ENCODE data around the gene KLHDC7A. TPM values are rescaled to one million over a fixed set of nuclear protein-coding genes. Genes with fewer than 3 reads are reported as not detected.

Gene KLHDC7A
- total RNA-seq, 4 donors from 2014 or later = 0.32 to 0.68 TPM; not detected in 2

- WGBS, 2 donors (ENCODE audit: low coverage in 1 of 2) = 29 to 47% methylated on average over 4 to 6 of the region's 6 CpGs
- H3K27me3 ChIP-seq = no peaks in the 10 kb centered on the region
- H3K36me3 ChIP-seq = no peaks in the 10 kb centered on the region
- no peak for TF ChIP-seq POLR2A (IDR thresholded peaks at IDR 0.05)
- no peak for TF ChIP-seq POLR2AphosphoS5 (IDR thresholded peaks at IDR 0.05)
- no peak for TF ChIP-seq EP300 (IDR thresholded peaks at IDR 0.05; ENCODE audit: low read depth)
- TF ChIP-seq CTCF (IDR thresholded peaks at IDR 0.05) = peak in 4 of 5 experiments; percentile 16 to 46 (median 31)
- no peak overlapping the region for H3K4me3 ChIP-seq
- no peak overlapping the region for H3K27ac ChIP-seq
- DNase-seq = peak; percentile 31
- no peaks in the 10 kb centered on the region for H3K9me3 ChIP-seq
- H3K4me1 ChIP-seq = peaks cover 0 to 23% (median 6%) of the 10 kb centered on the region in 4 donors
- intact Hi-C loops (cut with DNase I; ENCODE audit: low total_unique reads) = no loop called here
- in situ Hi-C loops (cut with MboI; ENCODE audit: low pct_ligation_motif_present in 1 of 4, low pct_unique_long_range_greater_than_20kb in 1 of 4, low sequenced_read_pairs in 3 of 4) = no loop called here
Measured at GRCh38 chr1:18530587-18531502, 50.1 kb downstream of the KLHDC7A start.

- intact Hi-C loops (cut with DNase I; ENCODE audit: low total_unique reads) (no loop called here), in situ Hi-C loops (cut with MboI; ENCODE audit: low pct_ligation_motif_present in 1 of 4, low pct_unique_long_range_greater_than_20kb in 1 of 4, low sequenced_read_pairs in 3 of 4) (no loop called here)
- Histone ChIP-seq H3K36me3 (no peaks in the 10 kb centered on the region), H3K27ac (no peak overlapping the region), H3K9me3 (no peaks in the 10 kb centered on the region), H3K4me3 (no peak overlapping the region), H3K27me3 (no peaks in the 10 kb centered on the region), H3K4me1 (peaks cover 0 to 29% (median 11%) of the 10 kb centered on the region in 4 donors)
- 48 to 53% methylated on average over 3 of the region's 3 CpGs for WGBS, 2 donors (ENCODE audit: low coverage in 1 of 2)
- TF ChIP-seq POLR2A (IDR thresholded peaks at IDR 0.05) = no peak
- TF ChIP-seq CTCF (IDR thresholded peaks at IDR 0.05) = no peak
- TF ChIP-seq EP300 (IDR thresholded peaks at IDR 0.05; ENCODE audit: low read depth) = no peak
- no peak for TF ChIP-seq POLR2AphosphoS5 (IDR thresholded peaks at IDR 0.05)
- no peak for DNase-seq
Measured at GRCh38 chr1:18531503-18531845, 50.7 kb downstream of the KLHDC7A start.

GRCh38 chr1:18532390-18533170, 51.9 kb downstream of the KLHDC7A start:
- 84 to 100% methylated on average over 1 to 8 of the region's 8 CpGs for WGBS, 2 donors (ENCODE audit: low coverage in 1 of 2)
- intact Hi-C loops (cut with DNase I; ENCODE audit: low total_unique reads) = no loop called here
- DNase-seq = no peak
- Histone ChIP-seq H3K4me1 (peaks cover 0 to 31% (median 11%) of the 10 kb centered on the region in 4 donors), H3K36me3 (no peaks in the 10 kb centered on the region), H3K27ac (no peak overlapping the region), H3K4me3 (no peak overlapping the region), H3K27me3 (no peaks in the 10 kb centered on the region), H3K9me3 (no peaks in the 10 kb centered on the region)
- in situ Hi-C loops (cut with MboI; ENCODE audit: low pct_ligation_motif_present in 1 of 4, low pct_unique_long_range_greater_than_20kb in 1 of 4, low sequenced_read_pairs in 3 of 4) = no loop called here
- no peak for TF ChIP-seq EP300 (IDR thresholded peaks at IDR 0.05; ENCODE audit: low read depth)
- TF ChIP-seq POLR2A (IDR thresholded peaks at IDR 0.05) = no peak
- TF ChIP-seq POLR2AphosphoS5 (IDR thresholded peaks at IDR 0.05) = no peak
- no peak for TF ChIP-seq CTCF (IDR thresholded peaks at IDR 0.05)

DNA sequence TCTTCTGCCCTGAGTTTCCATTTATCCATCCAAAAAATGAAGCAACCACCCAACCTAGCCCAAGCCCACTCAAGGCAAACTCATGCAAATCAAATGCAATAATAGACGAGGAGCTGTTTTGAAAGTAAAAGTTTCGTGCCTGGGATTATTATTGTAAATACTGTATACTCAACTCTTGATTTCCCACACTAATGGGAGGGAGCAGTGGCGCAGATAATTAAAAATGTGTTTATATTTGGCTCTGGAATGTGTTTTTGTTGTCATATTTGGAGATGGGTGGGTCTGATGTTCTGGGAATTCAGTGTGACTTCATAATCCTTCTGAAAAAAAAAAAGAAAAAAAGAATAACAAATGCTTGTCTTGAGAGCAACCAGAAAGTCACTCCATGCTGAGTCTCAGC, 52.5 kb downstream of the KLHDC7A start:
- in situ Hi-C loops (cut with MboI; ENCODE audit: low pct_ligation_motif_present in 1 of 4, low pct_unique_long_range_greater_than_20kb in 1 of 4, low sequenced_read_pairs in 3 of 4) (no loop called here), intact Hi-C loops (cut with DNase I; ENCODE audit: low total_unique reads) (no loop called here)
- Histone ChIP-seq H3K4me3 (no peak overlapping the region), H3K27ac (no peak overlapping the region), H3K27me3 (no peaks in the 10 kb centered on the region), H3K9me3 (no peaks in the 10 kb centered on the region), H3K36me3 (no peaks in the 10 kb centered on the region), H3K4me1 (peaks cover 0 to 31% (median 11%) of the 10 kb centered on the region in 4 donors)
- WGBS, 2 donors (ENCODE audit: low coverage in 1 of 2) = 40 to 49% methylated on average over 3 of the region's 3 CpGs
- no peak for DNase-seq
- TF ChIP-seq POLR2A (IDR thresholded peaks at IDR 0.05) (no peak), CTCF (IDR thresholded peaks at IDR 0.05) (no peak), POLR2AphosphoS5 (IDR thresholded peaks at IDR 0.05) (no peak), EP300 (IDR thresholded peaks at IDR 0.05; ENCODE audit: low read depth) (no peak)
